ENCODE measurements around the gene SKA1.

The SKA1 gene

GRCh38 chr18:50373561-50374219 is 1.2 kb upstream of the SKA1 start:
- no peak overlapping the region for H3K9ac ChIP-seq (ENCODE audit: low read length)
- no peak overlapping the region for H2AK5ac ChIP-seq (ENCODE audit: low read length)
- H3K27ac ChIP-seq (ENCODE audit: low read depth, low read length), result no peak overlapping the region
- H3K4ac ChIP-seq (ENCODE audit: low read depth, low read length), result no peak overlapping the region
- no CpG with 5 or more reads among the region's 7 CpGs for WGBS (ENCODE audit: extremely low coverage, insufficient coverage, insufficient read length)
- H2BK120ac ChIP-seq (ENCODE audit: insufficient read depth, low read length, poor library complexity), result no peak overlapping the region
- no peak overlapping the region for H2BK12ac ChIP-seq (ENCODE audit: low read length)
- no peaks in the 10 kb centered on the region for H3K27me3 ChIP-seq (ENCODE audit: insufficient read depth, low read length)
- peaks cover 0 to 2% of the 10 kb centered on the region in 2 experiments for H3K36me3 ChIP-seq (ENCODE audit: control insufficient read depth in 1 of 2, insufficient read depth in 2 of 2, low read length in 2 of 2)
- H3K4me2 ChIP-seq (ENCODE audit: low read length), result no peak overlapping the region
- H4K8ac ChIP-seq (ENCODE audit: low read depth, low read length), result no peak overlapping the region
- peaks cover 2% of the 10 kb centered on the region for H3K9me3 ChIP-seq (ENCODE audit: insufficient read depth, low read depth, low read length)
- H2BK5ac ChIP-seq (ENCODE audit: low read depth, low read length, poor library complexity), result no peak overlapping the region
- no peaks in the 10 kb centered on the region for H3K79me2 ChIP-seq (ENCODE audit: control insufficient read depth, insufficient read depth, low read length, poor library complexity)
- H3K14ac ChIP-seq (ENCODE audit: low read length), result no peak overlapping the region
- no peak overlapping the region for H3K23ac ChIP-seq (ENCODE audit: low read length)
- no peak overlapping the region for H2AFZ ChIP-seq (ENCODE audit: insufficient read depth, low read length, poor library complexity)
- no peak overlapping the region for H4K91ac ChIP-seq (ENCODE audit: low read depth, low read length)
- no peak for DNase-seq
- H3K4me3 ChIP-seq (ENCODE audit: low read depth, low read length), result no peak overlapping the region
- no peaks in the 10 kb centered on the region for H3K4me1 ChIP-seq (ENCODE audit: control insufficient read depth in 1 of 2, insufficient read depth in 2 of 2, low read length in 2 of 2)
- peaks cover 2% of the 10 kb centered on the region for H3K79me1 ChIP-seq (ENCODE audit: low read length)
- H4K12ac ChIP-seq (ENCODE audit: low read depth, low read length), result no peak overlapping the region
- H3K18ac ChIP-seq (ENCODE audit: low read length), result no peak overlapping the region

GRCh38 chr18:50374220-50374752 is 560 bp upstream of the SKA1 start:
- no CpG with 5 or more reads among the region's 8 CpGs for WGBS (ENCODE audit: extremely low coverage, insufficient coverage, insufficient read length)
- Histone ChIP-seq H3K18ac (ENCODE audit: low read length) (no peak overlapping the region), H3K23ac (ENCODE audit: low read length) (no peak overlapping the region), H4K8ac (ENCODE audit: low read depth, low read length) (peak overlapping the region; percentile 79), H2BK12ac (ENCODE audit: low read length) (no peak overlapping the region), H3K36me3 (ENCODE audit: control insufficient read depth in 1 of 2, insufficient read depth in 2 of 2, low read length in 2 of 2) (peaks cover 0 to 2% of the 10 kb centered on the region in 2 experiments), H2BK120ac (ENCODE audit: insufficient read depth, low read length, poor library complexity) (no peak overlapping the region), H4K91ac (ENCODE audit: low read depth, low read length) (peak overlapping the region; percentile 40), H3K27ac (ENCODE audit: low read depth, low read length) (peak overlapping the region; percentile 35), H3K79me1 (ENCODE audit: low read length) (peaks cover 2% of the 10 kb centered on the region), H3K9ac (ENCODE audit: low read length) (peak overlapping the region; percentile 28), H3K4me3 (ENCODE audit: low read depth, low read length) (no peak overlapping the region), H2AK5ac (ENCODE audit: low read length) (no peak overlapping the region), H3K4me1 (ENCODE audit: control insufficient read depth in 1 of 2, insufficient read depth in 2 of 2, low read length in 2 of 2) (no peaks in the 10 kb centered on the region), H3K27me3 (ENCODE audit: insufficient read depth, low read length) (no peaks in the 10 kb centered on the region), H2AFZ (ENCODE audit: insufficient read depth, low read length, poor library complexity) (peak overlapping the region; percentile 82), H3K79me2 (ENCODE audit: control insufficient read depth, insufficient read depth, low read length, poor library complexity) (no peaks in the 10 kb centered on the region), H3K4me2 (ENCODE audit: low read length) (peak overlapping the region; percentile 63), H3K14ac (ENCODE audit: low read length) (no peak overlapping the region), H4K12ac (ENCODE audit: low read depth, low read length) (no peak overlapping the region), H3K4ac (ENCODE audit: low read depth, low read length) (no peak overlapping the region), H3K9me3 (ENCODE audit: insufficient read depth, low read depth, low read length) (peaks cover 2% of the 10 kb centered on the region), H2BK5ac (ENCODE audit: low read depth, low read length, poor library complexity) (no peak overlapping the region)
- no peak for DNase-seq

- Histone ChIP-seq H2AFZ (ENCODE audit: insufficient read depth, low read length, poor library complexity) (no peak overlapping the region), H3K27ac (ENCODE audit: low read depth, low read length) (no peak overlapping the region), H3K9me3 (ENCODE audit: insufficient read depth, low read depth, low read length) (peaks cover 2% of the 10 kb centered on the region), H3K27me3 (ENCODE audit: insufficient read depth, low read length) (no peaks in the 10 kb centered on the region), H4K8ac (ENCODE audit: low read depth, low read length) (no peak overlapping the region), H3K4me1 (ENCODE audit: control insufficient read depth in 1 of 2, insufficient read depth in 2 of 2, low read length in 2 of 2) (no peaks in the 10 kb centered on the region), H2BK5ac (ENCODE audit: low read depth, low read length, poor library complexity) (no peak overlapping the region), H3K4me3 (ENCODE audit: low read depth, low read length) (no peak overlapping the region), H4K91ac (ENCODE audit: low read depth, low read length) (no peak overlapping the region), H3K18ac (ENCODE audit: low read length) (no peak overlapping the region), H2AK5ac (ENCODE audit: low read length) (no peak overlapping the region), H3K4me2 (ENCODE audit: low read length) (no peak overlapping the region), H3K79me1 (ENCODE audit: low read length) (peaks cover 2% of the 10 kb centered on the region), H3K4ac (ENCODE audit: low read depth, low read length) (no peak overlapping the region), H3K14ac (ENCODE audit: low read length) (no peak overlapping the region), H3K36me3 (ENCODE audit: control insufficient read depth in 1 of 2, insufficient read depth in 2 of 2, low read length in 2 of 2) (peaks cover 0 to 2% of the 10 kb centered on the region in 2 experiments), H3K23ac (ENCODE audit: low read length) (no peak overlapping the region), H3K79me2 (ENCODE audit: control insufficient read depth, insufficient read depth, low read length, poor library complexity) (no peaks in the 10 kb centered on the region), H2BK12ac (ENCODE audit: low read length) (no peak overlapping the region), H4K12ac (ENCODE audit: low read depth, low read length) (no peak overlapping the region), H2BK120ac (ENCODE audit: insufficient read depth, low read length, poor library complexity) (no peak overlapping the region), H3K9ac (ENCODE audit: low read length) (no peak overlapping the region)
- WGBS (ENCODE audit: extremely low coverage, insufficient coverage, insufficient read length), result no CpG with 5 or more reads among the region's 5 CpGs
- peak; percentile 26 to 71 for DNase-seq
These were observed 2.4 kb downstream of the SKA1 start for GRCh38 chr18:50377061-50377798.

GRCh38 chr18:50388988-50389387 is 14.1 kb downstream of the SKA1 start:
- Histone ChIP-seq H2BK5ac (ENCODE audit: low read depth, low read length, poor library complexity) (no peak overlapping the region), H3K23ac (ENCODE audit: low read length) (no peak overlapping the region), H3K18ac (ENCODE audit: low read length) (no peak overlapping the region), H2BK120ac (ENCODE audit: insufficient read depth, low read length, poor library complexity) (no peak overlapping the region), H4K8ac (ENCODE audit: low read depth, low read length) (no peak overlapping the region), H4K12ac (ENCODE audit: low read depth, low read length) (no peak overlapping the region), H3K9ac (ENCODE audit: low read length) (no peak overlapping the region), H3K36me3 (ENCODE audit: control insufficient read depth in 1 of 2, insufficient read depth in 2 of 2, low read length in 2 of 2) (peaks cover 1 to 5% of the 10 kb centered on the region in 2 experiments), H3K27me3 (ENCODE audit: insufficient read depth, low read length) (no peaks in the 10 kb centered on the region), H3K79me2 (ENCODE audit: control insufficient read depth, insufficient read depth, low read length, poor library complexity) (no peaks in the 10 kb centered on the region), H2AK5ac (ENCODE audit: low read length) (no peak overlapping the region), H3K14ac (ENCODE audit: low read length) (no peak overlapping the region), H3K27ac (ENCODE audit: low read depth, low read length) (no peak overlapping the region), H3K4ac (ENCODE audit: low read depth, low read length) (no peak overlapping the region), H3K4me1 (ENCODE audit: control insufficient read depth in 1 of 2, insufficient read depth in 2 of 2, low read length in 2 of 2) (no peaks in the 10 kb centered on the region), H3K4me3 (ENCODE audit: low read depth, low read length) (no peak overlapping the region), H3K9me3 (ENCODE audit: insufficient read depth, low read depth, low read length) (no peaks in the 10 kb centered on the region), H3K4me2 (ENCODE audit: low read length) (no peak overlapping the region), H2BK12ac (ENCODE audit: low read length) (no peak overlapping the region), H2AFZ (ENCODE audit: insufficient read depth, low read length, poor library complexity) (no peak overlapping the region), H3K79me1 (ENCODE audit: low read length) (no peaks in the 10 kb centered on the region), H4K91ac (ENCODE audit: low read depth, low read length) (no peak overlapping the region)
- no peak for DNase-seq
- WGBS (ENCODE audit: extremely low coverage, insufficient coverage, insufficient read length), result no CpG with 5 or more reads among the region's 2 CpGs
